Smooth muscle cell (in vitro differentiated cells): ENCODE measurements around the gene DSCAM. TPM values are rescaled to one million over a fixed set of nuclear protein-coding genes. Genes with fewer than 3 reads are reported as not detected.

Experiments used
- DNase-seq: peaks from one replicate; lab custom pipeline; 2025; ENCODE audit not compliant: unreplicated experiment; lab: John Stamatoyannopoulos, UW
- H2AFZ ChIP-seq: fragments of 200-600 bp; sonication (generic); 2 replicates; pipeline ENCODE4 v1.6.0; 2016; ENCODE audit warnings: antibody characterized with exemption, low read depth, mild to moderate bottlenecking
- H3F3A ChIP-seq: fragments of 200-600 bp; sonication (generic); 2 replicates; pipeline ENCODE4 v1.6.0; 2017; ENCODE audit warnings: antibody characterized with exemption, low read depth
- H3K27ac ChIP-seq: fragments of 200-600 bp; sonication (generic); 2 replicates; pipeline ENCODE4 v1.5.1; 2016; ENCODE audit warnings: low read depth, mild to moderate bottlenecking
- H3K27me3 ChIP-seq: fragments of 200-600 bp; sonication (generic); 2 replicates; pipeline ENCODE4 v1.6.1; 2016; ENCODE audit warnings: low read depth, mild to moderate bottlenecking
- H3K36me3 ChIP-seq: fragments of 200-600 bp; sonication (generic); 2 replicates; pipeline ENCODE4 v1.5.1; 2016; ENCODE audit warnings: low read depth
- H3K4me1 ChIP-seq: fragments of 200-600 bp; sonication (generic); 2 replicates; pipeline ENCODE4 v1.5.1; 2016; ENCODE audit warnings: low read depth
- H3K4me2 ChIP-seq: fragments of 200-600 bp; sonication (generic); 2 replicates; pipeline ENCODE4 v1.6.0; 2016; ENCODE audit warnings: mild to moderate bottlenecking
- H3K4me3 ChIP-seq: fragments of 200-600 bp; sonication (generic); 2 replicates; pipeline ENCODE4 v1.5.1; 2016; ENCODE audit warnings: mild to moderate bottlenecking
- H3K79me2 ChIP-seq: fragments of 200-600 bp; sonication (generic); 2 replicates; pipeline ENCODE4 v1.6.0; 2016; ENCODE audit warnings: low read depth, mild to moderate bottlenecking
- H3K9ac ChIP-seq: fragments of 200-600 bp; sonication (generic); 2 replicates; pipeline ENCODE4 v1.6.0; 2016; ENCODE audit warnings: low read depth
- H3K9me3 ChIP-seq: fragments of 200-600 bp; sonication (generic); replicated peaks from 2 replicates; pipeline ENCODE4 v1.5.1; 2016; ENCODE audit warnings: low read depth
- H4K20me1 ChIP-seq: fragments of 200-600 bp; sonication (generic); 2 replicates; pipeline ENCODE4 v1.6.0; 2016; ENCODE audit warnings: low read depth
- CTCF ChIP-seq: fragments of 200-600 bp; sonication (generic); IDR thresholded peaks from 2 replicates; pipeline ENCODE4 v1.5.1; 2017; ENCODE audit warnings: borderline replicate concordance, mild to moderate bottlenecking, antibody characterized with exemption; ENCODE audit not compliant: insufficient read depth, poor library complexity, severe bottlenecking
- WGBS: methylation state at CpG from one replicate; pipeline ENCODE4 v1.1.7; 2016; ENCODE audit warnings: low lambda C conversion rate; 5-methylcytosine and 5-hydroxymethylcytosine counted together
- polyA plus RNA-seq: library from polyadenylated mRNA; unstranded; fragments of >200 nt; fragmentation: Nextera tagmentation; extraction: Ambion mirVana; gene quantifications from 2 replicates; pipeline ENCODE4 v1.2.1, GENCODE V29; 2016
- total RNA-seq: library from RNA; depleted of rRNA; stranded (reverse); fragments of >200 nt; gene quantifications from 2 replicates; pipeline ENCODE4 v1.2.3, GENCODE V29; 2014

DSCAM gene
- total and polyA plus RNA-seq, 2 experiments from 2014 or later, result not detected

- no peaks in the 10 kb centered on the region for H3K27me3 ChIP-seq
- H3K27ac ChIP-seq, result no peak overlapping the region
- no peak overlapping the region for H3K4me3 ChIP-seq
- TF ChIP-seq CTCF, result no peak
- DNase-seq, result no peak
- H2AFZ ChIP-seq, result no peak overlapping the region
- no peaks in the 10 kb centered on the region for H3K79me2 ChIP-seq
- H3K36me3 ChIP-seq, result no peaks in the 10 kb centered on the region
- peaks cover 13% of the 10 kb centered on the region for H3K4me1 ChIP-seq
- WGBS, result 86% methylated on average over 6 of the region's 6 CpGs
- H3K9me3 ChIP-seq, result no peaks in the 10 kb centered on the region
- no peak overlapping the region for H3K4me2 ChIP-seq
- no peaks in the 10 kb centered on the region for H4K20me1 ChIP-seq
- H3K9ac ChIP-seq, result no peak overlapping the region
- H3F3A ChIP-seq, result peaks cover 3% of the 10 kb centered on the region
Observed at GRCh38 chr21:40166291-40166843, 680.6 kb downstream of the DSCAM start.

GRCh38 chr21:40165773-40166070 is 681.2 kb downstream of the DSCAM start:
- no peaks in the 10 kb centered on the region for H3K27me3 ChIP-seq
- DNase-seq, result no peak
- no peaks in the 10 kb centered on the region for H3K36me3 ChIP-seq
- H3K9me3 ChIP-seq, result no peaks in the 10 kb centered on the region
- TF ChIP-seq CTCF, result no peak
- H4K20me1 ChIP-seq, result no peaks in the 10 kb centered on the region
- peaks cover 13% of the 10 kb centered on the region for H3K4me1 ChIP-seq
- 45% methylated on average over 11 of the region's 11 CpGs for WGBS
- no peak overlapping the region for H3K4me3 ChIP-seq
- no peak overlapping the region for H3K9ac ChIP-seq
- H3K4me2 ChIP-seq, result peak overlapping the region; percentile 64
- peak overlapping the region; percentile 63 for H3K27ac ChIP-seq
- H2AFZ ChIP-seq, result no peak overlapping the region
- H3K79me2 ChIP-seq, result no peaks in the 10 kb centered on the region
- peaks cover 3% of the 10 kb centered on the region for H3F3A ChIP-seq

- Histone ChIP-seq H2AFZ (no peak overlapping the region), H3K4me1 (peaks cover 13% of the 10 kb centered on the region), H3K9me3 (no peaks in the 10 kb centered on the region), H4K20me1 (no peaks in the 10 kb centered on the region), H3F3A (peaks cover 3% of the 10 kb centered on the region), H3K27me3 (no peaks in the 10 kb centered on the region), H3K79me2 (no peaks in the 10 kb centered on the region), H3K9ac (no peak overlapping the region), H3K4me2 (peak overlapping the region; percentile 64), H3K27ac (peak overlapping the region; percentile 63), H3K4me3 (no peak overlapping the region), H3K36me3 (no peaks in the 10 kb centered on the region)
- WGBS, result 61% methylated on average over 10 of the region's 10 CpGs
- DNase-seq, result no peak
- TF ChIP-seq CTCF, result no peak
Observed at GRCh38 chr21:40164905-40165772, 681.8 kb downstream of the DSCAM start.
